HCT116 (cell line): ENCODE data around the gene CA10. TPM values are rescaled to one million over a fixed set of nuclear protein-coding genes. Genes with fewer than 3 reads are reported as not detected.

Source experiments
- ATAC-seq: fragments of 200-7000 bp; cut with Tn5 transposase; 2 replicates; pipeline ENCODE4 v1.9.1; 2020; ENCODE audit warnings: mild to moderate bottlenecking, moderate library complexity
- BruUV-seq: library from RNA; stranded (reverse); fragments of 400-500 nt; replicated peaks from 2 replicates; lab custom pipeline; 2021; lab: Mats Ljungman, UMichigan
- CTCF ChIA-PET: fragments of 300-600 bp; sonication (Branson Sonifier 250); formaldehyde crosslinking; loops from one replicate; lab custom pipeline; 2021; ENCODE audit warnings: antibody characterized with exemption; lab: Charles Lee
- POLR2A ChIA-PET: fragments of 300-600, 350-600 bp; sonication (Branson Sonifier 250); formaldehyde crosslinking; loops from one replicate; lab custom pipeline; 2021; ENCODE audit warnings: antibody characterized with exemption; lab: Charles Lee
- RAD21 ChIA-PET, 2 experiments: fragments of 300-600 bp; sonication (Branson Sonifier 250); formaldehyde crosslinking; loops; one replicate each; lab custom pipeline; 2023; ENCODE audit warnings: low total read pairs in 2 of 2; ENCODE audit not compliant: uncharacterized antibody in 2 of 2, unreplicated experiment in 2 of 2, low non-redundant PET in 1 of 2; lab: Charles Lee
- DNase-seq: peaks from one replicate; pipeline ENCODE4 v3.0.0-alpha.2; 2010; ENCODE audit warnings: low read depth, low spot score
- H2AFZ ChIP-seq: fragments of 200-600 bp; shearing (Covaris generic), sonication (generic); 2 replicates; pipeline ENCODE4 v1.6.1; 2017; ENCODE audit warnings: low read depth, mixed run types, mixed read lengths, antibody characterized with exemption, low read length; ENCODE audit not compliant: poor library complexity, severe bottlenecking
- H3K27ac ChIP-seq: 2 replicates; pipeline ENCODE4 v1.5.1; 2012; ENCODE audit warnings: low read depth, low read length
- H3K27me3 ChIP-seq: fragments of 200-600 bp; sonication (generic); 2 replicates; pipeline ENCODE4 v1.6.1; 2016; ENCODE audit warnings: mixed run types, low read length, mixed read lengths; ENCODE audit not compliant: insufficient read depth
- H3K36me3 ChIP-seq, 2 experiments: fragments of 200-500 bp in 1 of 2; fragments of 200-600 bp in 1 of 2; sonication (Bioruptor generic) in 1 of 2; sonication (generic) in 1 of 2; 2 replicates each; pipeline versions ENCODE4 v1.5.1 to v1.6.1; 2014 to 2016; ENCODE audit warnings: low read length in 2 of 2, inconsistent platforms in 1 of 2, mixed read lengths in 1 of 2, mixed run types in 1 of 2; ENCODE audit not compliant: insufficient read depth in 2 of 2, control insufficient read depth in 1 of 2
- H3K4me1 ChIP-seq, 2 experiments: fragments of 200-600 bp in 1 of 2; sonication (generic) in 1 of 2; 2 replicates each; pipeline versions ENCODE4 v1.5.1 to v1.6.1; 2012 to 2017; ENCODE audit warnings: low read length in 2 of 2, inconsistent platforms in 1 of 2, mild to moderate bottlenecking in 1 of 2, mixed read lengths in 1 of 2, mixed run types in 1 of 2, moderate library complexity in 1 of 2; ENCODE audit not compliant: insufficient read depth in 2 of 2, control insufficient read depth in 1 of 2
- H3K4me2 ChIP-seq: fragments of 200-600 bp; sonication (generic); 2 replicates; pipeline ENCODE4 v1.6.1; 2017; ENCODE audit warnings: mixed run types, low read length, mixed read lengths
- H3K4me3 ChIP-seq, 2 experiments: fragments of 200-600 bp in 1 of 2; sonication (generic) in 1 of 2; replicated peaks in 1 of 2; 2 replicates each; pipeline ENCODE4 v1.5.1; 2011 to 2016; ENCODE audit warnings: low read length in 2 of 2, control low read depth in 1 of 2, low read depth in 1 of 2, mild to moderate bottlenecking in 1 of 2, mixed read lengths in 1 of 2, mixed run types in 1 of 2
- H3K79me2 ChIP-seq: fragments of 200-600 bp; sonication (generic); 2 replicates; pipeline ENCODE4 v1.6.1; 2017; ENCODE audit warnings: mild to moderate bottlenecking, mixed run types, low read length, moderate library complexity, mixed read lengths; ENCODE audit not compliant: insufficient read depth
- H3K9ac ChIP-seq: fragments of 200-600 bp; sonication (generic); 2 replicates; pipeline ENCODE4 v1.6.1; 2016; ENCODE audit warnings: low read length, mixed read lengths
- H3K9me2 ChIP-seq: fragments of 200-600 bp; sonication (generic), shearing (Covaris generic); 2 replicates; pipeline ENCODE4 v1.6.1; 2017; ENCODE audit warnings: mixed run types, mild to moderate bottlenecking, moderate library complexity; ENCODE audit not compliant: insufficient read depth
- H3K9me3 ChIP-seq, 2 experiments: fragments of 200-500 bp in 1 of 2; fragments of 200-600 bp in 1 of 2; sonication (Bioruptor generic) in 1 of 2; sonication (generic) in 1 of 2; 2 replicates each; pipeline ENCODE4 v1.6.1; 2014 to 2017; ENCODE audit warnings: low read length in 2 of 2, mixed read lengths in 2 of 2, inconsistent platforms in 1 of 2, low read depth in 1 of 2, mild to moderate bottlenecking in 1 of 2, mixed run types in 1 of 2, moderate library complexity in 1 of 2; ENCODE audit not compliant: control insufficient read depth in 1 of 2, insufficient read depth in 1 of 2
- H4K20me1 ChIP-seq: fragments of 200-600 bp; sonication (generic), shearing (Covaris generic); 2 replicates; pipeline ENCODE4 v1.6.1; 2017; ENCODE audit warnings: mixed run types, mild to moderate bottlenecking, moderate library complexity; ENCODE audit not compliant: insufficient read depth
- ATF3 ChIP-seq: IDR thresholded peaks from 2 replicates; pipeline ENCODE4 v1.6.1; 2012
- CBX3 ChIP-seq: IDR thresholded peaks from 2 replicates; pipeline ENCODE4 v1.6.1; 2012; ENCODE audit warnings: low read depth
- CEBPB ChIP-seq: IDR thresholded peaks from 2 replicates; pipeline ENCODE4 v1.6.1; 2012; ENCODE audit warnings: low read depth
- CTCF ChIP-seq, 3 experiments: fragments of 200-600 bp in 1 of 3; sonication (generic) in 1 of 3; IDR thresholded peaks in 2 of 3; conservative IDR thresholded peaks in 1 of 3; 2 replicates each; pipeline ENCODE4 v1.5.1; 2012 to 2017; ENCODE audit warnings: low read depth in 2 of 3, low read length in 2 of 3, antibody characterized with exemption in 1 of 3, borderline replicate concordance in 1 of 3, control low read depth in 1 of 3, mild to moderate bottlenecking in 1 of 3, mixed read lengths in 1 of 3, mixed run types in 1 of 3, moderate library complexity in 1 of 3; ENCODE audit not compliant: insufficient read depth in 1 of 3
- EGR1 ChIP-seq: IDR thresholded peaks from 2 replicates; pipeline ENCODE4 v1.6.1; 2012; ENCODE audit warnings: low read depth
- EZH2 ChIP-seq: fragments of 200-600 bp; sonication (generic); IDR thresholded peaks from 2 replicates; pipeline ENCODE4 v1.6.1; 2017; ENCODE audit warnings: antibody characterized with exemption, mixed run types
- EZH2phosphoT487 ChIP-seq: fragments of 200-600 bp; IDR thresholded peaks from 2 replicates; pipeline ENCODE4 v1.6.1; 2018; ENCODE audit warnings: antibody characterized with exemption, borderline replicate concordance
- FOSL1 ChIP-seq: IDR thresholded peaks from 2 replicates; pipeline ENCODE4 v1.6.1; 2012; ENCODE audit warnings: low read depth
- JUND ChIP-seq: IDR thresholded peaks from 2 replicates; pipeline ENCODE4 v1.6.1; 2012
- POLR2A ChIP-seq: IDR thresholded peaks from 2 replicates; pipeline ENCODE4 v1.7.0; 2011; ENCODE audit warnings: borderline replicate concordance; ENCODE audit not compliant: insufficient read depth, insufficient read length; ENCODE audit errors: extremely low read depth
- POLR2AphosphoS5 ChIP-seq: IDR thresholded peaks from 2 replicates; pipeline ENCODE4 v1.6.1; 2011; ENCODE audit warnings: mild to moderate bottlenecking, low read depth, low read length, moderate library complexity
- RAD21 ChIP-seq: IDR thresholded peaks from 2 replicates; pipeline ENCODE4 v1.6.1; 2012; ENCODE audit warnings: low read depth, mild to moderate bottlenecking
- SIN3A ChIP-seq: IDR thresholded peaks from 2 replicates; pipeline ENCODE4 v1.6.1; 2012; ENCODE audit warnings: low read depth
- SP1 ChIP-seq: IDR thresholded peaks from 2 replicates; pipeline ENCODE4 v1.6.1; 2012; ENCODE audit warnings: low read depth
- SRF ChIP-seq: IDR thresholded peaks from 2 replicates; pipeline ENCODE4 v1.6.1; 2012; ENCODE audit warnings: low read depth
- TCF7L2 ChIP-seq: IDR thresholded peaks from 2 replicates; pipeline ENCODE4 v1.7.0; 2011; ENCODE audit warnings: borderline replicate concordance, inconsistent platforms; ENCODE audit not compliant: insufficient read depth, insufficient read length; ENCODE audit errors: extremely low read depth
- ZBTB33 ChIP-seq: IDR thresholded peaks from 2 replicates; pipeline ENCODE4 v1.6.1; 2011; ENCODE audit warnings: mild to moderate bottlenecking, low read length, moderate library complexity; ENCODE audit not compliant: insufficient replicate concordance; ENCODE audit errors: extremely low read depth
- intact Hi-C: fragments of 100-400 bp; cut with micrococcal nuclease; formaldehyde crosslinking; loops from 2 replicates; pipeline ENCODE4 v1.10.0; 2022
- total RNA-seq: library from RNA; stranded (reverse); gene quantifications from one replicate; pipeline ENCODE4 v1.2.1, GENCODE V29; 2021; ENCODE audit not compliant: unreplicated experiment

The CA10 gene
- total RNA-seq, 1 experiment from 2014 or later: not detected

- ChIA-PET RAD21 (no interaction called here), POLR2A (no interaction called here), CTCF (no interaction called here)
- H3K36me3 ChIP-seq: no peaks in the 10 kb centered on the region
- no peaks in the 10 kb centered on the region for H3K9me2 ChIP-seq
- no peaks in the 10 kb centered on the region for H3K27me3 ChIP-seq
- no peak overlapping the region for H3K4me2 ChIP-seq
- no TSS peak for BruUV-seq
- no peak overlapping the region for H3K27ac ChIP-seq
- no peak overlapping the region for H3K4me3 ChIP-seq
- H2AFZ ChIP-seq: no peak overlapping the region
- H3K4me1 ChIP-seq: no peaks in the 10 kb centered on the region
- peaks cover 22 to 31% of the 10 kb centered on the region in 2 experiments; a peak in 3 of 4 replicates for H3K9me3 ChIP-seq
- H3K9ac ChIP-seq: no peak overlapping the region
- no peak for DNase-seq
- no peak for ATAC-seq
- intact Hi-C loops: no loop called here
- TF ChIP-seq EZH2phosphoT487: no peak
- no peak for TF ChIP-seq JUND
- TF ChIP-seq CEBPB: no peak
- no peak for TF ChIP-seq POLR2AphosphoS5
- H3K79me2 ChIP-seq: no peaks in the 10 kb centered on the region
- H4K20me1 ChIP-seq: no peaks in the 10 kb centered on the region
Observed at GRCh38 chr17:52150935-52151334, 7.6 kb downstream of the CA10 start.

GRCh38 chr17:52149626-52150025 is 8.9 kb downstream of the CA10 start:
- H2AFZ ChIP-seq: no peak overlapping the region
- RAD21 ChIA-PET: no interaction called here
- intact Hi-C loops: no loop called here

More at GRCh38 chr17:52149626-52150025, 8.9 kb downstream of the CA10 start:
- Histone ChIP-seq H3K9me3 (peaks cover 22 to 25% of the 10 kb centered on the region in 2 experiments; a peak in 3 of 4 replicates), H3K4me2 (no peak overlapping the region), H3K4me3 (no peak overlapping the region), H4K20me1 (no peaks in the 10 kb centered on the region), H3K27ac (no peak overlapping the region), H3K27me3 (no peaks in the 10 kb centered on the region), H3K4me1 (no peaks in the 10 kb centered on the region), H3K79me2 (no peaks in the 10 kb centered on the region), H3K9ac (no peak overlapping the region), H3K9me2 (no peaks in the 10 kb centered on the region), H3K36me3 (no peaks in the 10 kb centered on the region)
- TF ChIP-seq EZH2: no peak
- no peak for TF ChIP-seq POLR2AphosphoS5
- TF ChIP-seq RAD21: no peak
- TF ChIP-seq CTCF (IDR thresholded peaks at IDR 0.05 in 2 of 3, conservative IDR thresholded peaks at IDR 0.05 in 1 of 3; ENCODE audit: borderline replicate concordance in 1 of 3, insufficient read depth in 1 of 3, low read depth in 2 of 3, low read length in 2 of 3): no peak
- TF ChIP-seq EGR1: no peak
- TF ChIP-seq JUND: no peak
- no peak for TF ChIP-seq FOSL1
- TF ChIP-seq TCF7L2: no peak
- no peak for TF ChIP-seq CBX3
- no peak for TF ChIP-seq SRF
- TF ChIP-seq SIN3A: no peak
- TF ChIP-seq EZH2phosphoT487: no peak
- no peak for TF ChIP-seq CEBPB
- TF ChIP-seq SP1: no peak
- TF ChIP-seq POLR2A: no peak
- TF ChIP-seq ZBTB33: no peak
- no peak for TF ChIP-seq ATF3
- no peak for ATAC-seq
- BruUV-seq: no TSS peak
- CTCF ChIA-PET: no interaction called here
- POLR2A ChIA-PET: no interaction called here
- DNase-seq: no peak
